GM18873 (cell line): ENCODE data around the gene TAOK2.
"Not testable (repeated sequence)": the region's sequence is repeated elsewhere in the genome, so short reads cannot be mapped to it uniquely, and the experiment has no call there.

Experiments used
- ATAC-seq: cut with Tn5 transposase; IDR thresholded peaks from one replicate; pipeline ENCODE4 v1.9.1; 2021; ENCODE audit warnings: mild to moderate bottlenecking, moderate library complexity, moderate number of reproducible peaks; ENCODE audit not compliant: unreplicated experiment, low FRiP score

The TAOK2 gene

GRCh38 chr16:30016555-30017276, 43.0 kb downstream of the TAOK2 start:
- no peak for ATAC-seq

- ATAC-seq, result no peak
Measured at GRCh38 chr16:30017277-30017656, 43.6 kb downstream of the TAOK2 start.

- ATAC-seq, result not testable (repeated sequence)
Measured at GRCh38 chr16:30017937-30018336, 44.3 kb downstream of the TAOK2 start.

- ATAC-seq, result no peak
Measured at GRCh38 chr16:30018731-30019158, 45.1 kb downstream of the TAOK2 start.

- ATAC-seq, result no peak
Measured at GRCh38 chr16:30022887-30023286, 49.2 kb downstream of the TAOK2 start, which contains the start of gene C16orf92. TSS of gene C16orf92 (plus strand) at chr16:30023198. CDS start at chr16:30023341, 143 bp downstream.

GRCh38 chr16:30023586-30023985, 49.9 kb downstream of the TAOK2 start:
- no peak for ATAC-seq

- ATAC-seq, result no peak
Measured at GRCh38 chr16:30024451-30024850, 50.8 kb downstream of the TAOK2 start.

GRCh38 chr16:30025156-30025555, 51.5 kb downstream of the TAOK2 start:
- ATAC-seq, result no peak

GRCh38 chr16:30025574-30025973, 51.9 kb downstream of the TAOK2 start:
- ATAC-seq, result no peak

GRCh38 chr16:30026449-30026848, 52.8 kb downstream of the TAOK2 start:
- no peak for ATAC-seq

GRCh38 chr16:30027588-30028437, 54.1 kb downstream of the TAOK2 start:
- no peak for ATAC-seq

GRCh38 chr16:30028438-30029076, 54.9 kb downstream of the TAOK2 start:
- ATAC-seq, result no peak

- ATAC-seq, result no peak
Measured at GRCh38 chr16:30030011-30030685, 56.5 kb downstream of the TAOK2 start.

GRCh38 chr16:30030841-30031413, 57.3 kb downstream of the TAOK2 start, which contains the start of gene TLCD3B:
TSS of gene TLCD3B (minus strand) at chr16:30031271. CDS start at chr16:30030527, 744 bp downstream.
- no peak for ATAC-seq

GRCh38 chr16:30031477-30031918, 57.8 kb downstream of the TAOK2 start:
- ATAC-seq, result no peak

- ATAC-seq, result no peak
Measured at GRCh38 chr16:30032083-30032819, 58.6 kb downstream of the TAOK2 start.

- ATAC-seq, result no peak
Measured at GRCh38 chr16:30033270-30033669, 59.6 kb downstream of the TAOK2 start.

GRCh38 chr16:30040221-30040620, 66.6 kb downstream of the TAOK2 start:
- no peak for ATAC-seq

- not testable (repeated sequence) for ATAC-seq
Measured at GRCh38 chr16:30040690-30041089, 67.0 kb downstream of the TAOK2 start.
